AG20443 (cell line): ENCODE results near the gene WIPI1.
"Not testable (repeated sequence)": the region's sequence is repeated elsewhere in the genome, so short reads cannot be mapped to it uniquely, and the experiment has no call there.

Source experiments
- DNase-seq: peaks from one replicate; pipeline ENCODE4 v3.0.0; 2012; ENCODE audit warnings: low spot score, mixed read lengths

WIPI1 gene

GRCh38 chr17:68437979-68438822 is 19.1 kb downstream of the WIPI1 start:
- no peak for DNase-seq

- peak; percentile 84 for DNase-seq
Measured at GRCh38 chr17:68435876-68436842, 21.1 kb downstream of the WIPI1 start.

GRCh38 chr17:68435361-68435760 is 21.9 kb downstream of the WIPI1 start:
- DNase-seq, result no peak

GRCh38 chr17:68433911-68434508 is 23.3 kb downstream of the WIPI1 start:
- DNase-seq, result no peak

GRCh38 chr17:68433211-68433610 is 24.1 kb downstream of the WIPI1 start:
- no peak for DNase-seq

- no peak for DNase-seq
Measured at GRCh38 chr17:68432086-68432864, 25.0 kb downstream of the WIPI1 start.

- peak; percentile 47 for DNase-seq
Measured at GRCh38 chr17:68431661-68432071, 25.6 kb downstream of the WIPI1 start.

- no peak for DNase-seq
Measured at GRCh38 chr17:68431045-68431608, 26.2 kb downstream of the WIPI1 start.

GRCh38 chr17:68429881-68430280 is 27.4 kb downstream of the WIPI1 start:
- DNase-seq, result no peak

- no peak for DNase-seq
Measured at GRCh38 chr17:68428498-68429172, 28.7 kb downstream of the WIPI1 start.

- no peak for DNase-seq
Measured at GRCh38 chr17:68427575-68427974, 29.7 kb downstream of the WIPI1 start.

- DNase-seq, result no peak
Measured at GRCh38 chr17:68425979-68426378, 31.3 kb downstream of the WIPI1 start.

GRCh38 chr17:68424861-68425260 is 32.4 kb downstream of the WIPI1 start:
- DNase-seq, result no peak

- no peak for DNase-seq
Measured at GRCh38 chr17:68424203-68424602, 33.1 kb downstream of the WIPI1 start.

- no peak for DNase-seq
Measured at GRCh38 chr17:68423251-68423650, 34.0 kb downstream of the WIPI1 start.

GRCh38 chr17:68422821-68423220 is 34.5 kb downstream of the WIPI1 start:
- DNase-seq, result no peak

GRCh38 chr17:68421486-68421885 is 35.8 kb downstream of the WIPI1 start:
- DNase-seq, result no peak

- DNase-seq, result no peak
Measured at GRCh38 chr17:68420065-68420464, 37.2 kb downstream of the WIPI1 start.

GRCh38 chr17:68418876-68419275 is 38.4 kb downstream of the WIPI1 start:
- DNase-seq, result no peak

GRCh38 chr17:68417317-68417716 is 40.0 kb downstream of the WIPI1 start:
- DNase-seq, result no peak

- not testable (repeated sequence) for DNase-seq
Measured at GRCh38 chr17:68414901-68415300, 42.4 kb downstream of the WIPI1 start.
